DMS153 treated with DMSO at 0.1 percent for 48 hours (cell line): Measurements from ENCODE around the gene EPX.
A peak's percentile ranks its signal among the peaks of the same experiment; 100 is the strongest.

ENCODE experiments used
- DNase-seq: peaks from one replicate; lab custom pipeline; 2025; ENCODE audit not compliant: unreplicated experiment; lab: John Stamatoyannopoulos, UW

The EPX gene

DNA sequence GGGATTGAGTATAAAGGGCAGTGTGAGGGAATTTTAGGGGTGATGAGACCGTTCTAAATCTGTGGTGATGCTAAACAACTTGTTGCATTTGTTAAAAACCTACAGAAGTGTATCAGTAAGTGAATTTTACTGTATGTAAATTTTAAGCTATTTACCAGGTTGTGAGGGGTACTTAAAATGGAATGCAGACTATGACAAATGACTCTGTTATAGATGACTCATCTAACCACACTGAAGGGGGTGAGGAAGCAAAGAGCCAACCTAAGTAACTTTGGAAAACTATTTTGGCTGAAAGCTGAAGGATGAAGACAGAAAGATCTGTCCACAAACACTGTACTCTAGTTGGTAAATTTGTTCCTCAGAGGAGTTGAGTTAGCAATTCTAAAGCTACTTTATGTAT is 31.8 kb downstream of the EPX start:
- DNase-seq: no peak

DNA sequence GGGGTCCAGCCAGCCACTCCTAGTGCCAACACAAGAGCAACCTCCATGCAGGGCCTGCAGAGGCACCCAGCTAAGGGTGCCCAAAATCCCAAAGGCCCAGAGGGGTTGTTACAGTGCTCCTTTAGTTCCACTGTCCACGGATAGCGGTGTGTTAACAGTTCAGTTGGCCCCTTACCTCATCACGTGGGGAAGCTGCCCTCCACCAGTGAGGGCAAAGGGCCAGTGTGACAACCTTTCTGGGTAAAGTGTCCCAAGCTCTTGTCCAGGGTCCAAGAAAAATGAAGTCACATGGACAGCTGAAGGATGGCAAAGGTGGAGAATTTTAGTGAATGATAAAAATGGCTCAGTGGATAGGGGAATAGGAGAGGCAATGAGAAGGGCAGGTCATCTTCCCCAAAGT is 35.2 kb downstream of the EPX start:
- no peak for DNase-seq

DNA sequence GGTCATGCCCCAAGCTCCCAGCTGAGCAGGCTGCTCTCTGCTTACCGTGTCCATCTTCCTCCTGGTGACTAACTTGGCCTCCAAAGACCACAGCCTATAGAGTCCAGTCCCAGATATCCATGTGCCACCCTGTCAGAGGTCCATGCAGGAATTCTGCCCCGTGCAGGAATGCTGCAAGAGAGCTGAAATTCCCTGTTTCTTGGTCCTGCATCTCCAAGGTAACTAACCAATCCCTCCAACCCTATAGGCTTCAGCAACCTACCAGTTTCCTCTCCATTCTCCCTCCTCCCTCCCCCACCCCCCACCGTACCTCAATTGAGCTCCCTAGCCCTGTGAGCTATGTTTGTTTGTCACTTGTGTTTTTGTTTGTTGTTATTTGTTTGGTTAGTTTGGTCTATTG is 36.2 kb downstream of the EPX start:
- DNase-seq: no peak

GRCh38 chr17:58229384-58229783 is 36.9 kb downstream of the EPX start:
- no peak for DNase-seq

GRCh38 chr17:58229881-58230280 is 37.4 kb downstream of the EPX start:
- no peak for DNase-seq

DNA sequence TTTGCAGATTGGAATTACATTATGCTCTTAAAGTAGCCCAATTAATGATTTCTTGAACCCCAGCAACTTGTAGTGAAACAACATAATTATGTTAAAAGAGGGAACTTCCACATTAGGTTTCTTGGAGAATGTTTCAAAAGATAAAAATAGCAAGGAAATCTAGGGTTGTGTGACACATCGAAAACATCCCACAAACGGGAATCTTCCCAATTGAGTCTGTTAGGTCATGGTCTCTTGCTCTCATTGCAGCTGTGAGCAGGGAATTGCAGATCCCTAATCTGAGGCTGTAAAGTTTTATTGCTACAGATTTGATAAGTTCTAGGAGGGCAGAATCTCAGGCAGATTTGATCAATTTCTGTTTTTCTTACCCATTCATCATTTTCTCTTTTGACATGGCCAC is 39.1 kb downstream of the EPX start:
- no peak for DNase-seq

DNA sequence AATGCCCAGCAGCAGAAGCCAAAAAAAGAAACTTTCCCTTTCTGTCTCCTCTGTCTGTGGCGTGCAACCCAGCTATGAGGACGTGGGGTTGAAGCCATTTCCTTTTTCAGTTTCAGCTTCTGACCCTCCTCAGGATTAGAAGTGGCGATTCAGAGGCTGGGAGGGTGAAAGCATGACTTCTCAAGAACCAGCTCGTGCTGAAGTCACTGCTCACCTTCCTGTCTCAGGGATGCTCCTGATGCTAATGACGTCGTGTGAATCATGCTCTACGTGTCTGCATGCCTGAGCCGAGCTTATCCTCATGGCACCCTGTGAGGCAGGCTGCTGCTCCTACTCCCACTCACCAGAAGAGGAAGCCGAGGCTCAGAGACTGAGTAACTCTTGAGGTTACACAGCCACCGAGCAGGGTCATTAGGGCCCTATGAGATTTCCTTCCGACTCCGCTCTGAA is 40.2 kb downstream of the EPX start:
- no peak for DNase-seq

DNA sequence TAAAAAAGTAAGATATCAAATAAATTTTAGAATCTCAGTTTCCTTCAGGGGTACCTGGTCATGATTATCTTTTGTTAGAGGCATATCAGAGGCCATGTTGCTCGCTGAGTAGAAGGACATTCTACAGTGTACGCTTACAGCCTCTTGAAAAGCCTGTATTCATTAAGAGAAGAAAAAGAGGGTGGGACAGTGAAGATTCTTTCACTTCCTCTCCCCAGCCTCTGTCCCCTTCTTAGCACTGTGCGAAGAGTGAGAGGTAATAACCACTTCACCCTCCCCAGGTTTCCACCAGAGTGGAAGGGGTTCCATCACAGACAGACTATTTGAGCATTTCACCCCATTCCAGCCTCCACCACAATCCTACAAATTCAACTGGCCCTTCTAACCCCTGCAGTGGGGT is 41.0 kb downstream of the EPX start:
- no peak for DNase-seq

GRCh38 chr17:58234512-58234911 is 42.0 kb downstream of the EPX start:
- DNase-seq: no peak

DNA sequence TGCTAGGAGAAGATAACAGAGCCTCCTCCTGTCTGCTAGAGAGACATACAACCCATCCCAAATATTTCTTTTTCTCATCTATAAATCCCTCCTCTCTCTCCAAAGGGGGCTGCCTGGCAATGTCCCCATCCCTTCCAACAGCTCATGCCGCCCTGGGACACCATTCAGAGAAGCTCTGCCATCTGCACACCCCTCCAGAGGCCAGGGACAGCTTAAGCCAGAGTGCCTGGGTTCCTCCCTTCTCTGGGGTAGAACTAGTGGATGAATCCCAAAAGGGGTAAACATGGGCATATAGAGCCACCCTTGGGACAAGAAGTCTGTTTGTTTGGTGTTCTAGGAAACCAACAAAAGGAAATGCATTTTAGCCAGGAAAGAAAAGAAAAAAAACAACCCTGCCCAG is 43.3 kb downstream of the EPX start:
- DNase-seq: no peak

DNA sequence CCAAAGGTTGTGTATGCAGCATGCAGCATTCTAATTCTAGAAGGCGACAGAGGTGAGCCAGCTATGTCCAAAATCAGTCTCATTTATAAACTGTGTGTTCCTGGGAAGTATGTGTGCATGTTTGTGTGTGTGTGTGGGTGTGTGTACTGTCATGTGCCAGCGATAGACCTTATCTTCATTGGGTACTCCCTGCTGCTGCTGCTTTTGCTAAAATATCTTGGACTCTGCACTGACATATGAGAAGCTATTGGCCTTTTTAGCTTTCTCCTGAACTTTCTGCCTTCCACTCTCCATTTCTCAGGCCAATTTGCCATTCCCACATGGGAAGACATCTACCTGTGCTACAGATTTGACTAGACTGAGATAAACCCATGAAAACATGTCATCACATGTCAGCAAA is 43.9 kb downstream of the EPX start:
- DNase-seq: no peak

- DNase-seq: no peak
Observed at GRCh38 chr17:58238147-58238634, 45.7 kb downstream of the EPX start, which contains the start of gene LPO. Gene LPO (plus strand): TSS chr17:58238584. CDS start chr17:58242980, 4,396 bp downstream.

DNA sequence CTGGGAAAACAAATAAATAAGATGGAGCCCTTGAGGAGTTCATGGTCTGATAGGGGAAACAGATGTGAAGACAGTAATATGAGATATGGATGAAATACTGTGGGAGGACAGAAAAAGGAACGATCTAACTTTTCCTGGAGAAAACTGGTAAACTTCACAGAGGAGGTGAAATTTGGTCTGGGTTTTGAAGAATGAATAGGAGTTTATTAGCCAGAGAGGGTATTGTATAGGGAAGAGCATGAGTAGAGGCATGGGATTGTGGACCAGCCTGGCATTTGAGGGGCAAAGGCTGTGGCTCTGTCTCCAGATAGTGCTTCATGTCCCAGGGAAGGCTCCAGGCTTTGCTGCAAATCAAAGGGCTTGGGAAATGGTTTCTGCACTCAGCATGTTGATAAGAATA is 47.5 kb downstream of the EPX start:
- no peak for DNase-seq

DNA sequence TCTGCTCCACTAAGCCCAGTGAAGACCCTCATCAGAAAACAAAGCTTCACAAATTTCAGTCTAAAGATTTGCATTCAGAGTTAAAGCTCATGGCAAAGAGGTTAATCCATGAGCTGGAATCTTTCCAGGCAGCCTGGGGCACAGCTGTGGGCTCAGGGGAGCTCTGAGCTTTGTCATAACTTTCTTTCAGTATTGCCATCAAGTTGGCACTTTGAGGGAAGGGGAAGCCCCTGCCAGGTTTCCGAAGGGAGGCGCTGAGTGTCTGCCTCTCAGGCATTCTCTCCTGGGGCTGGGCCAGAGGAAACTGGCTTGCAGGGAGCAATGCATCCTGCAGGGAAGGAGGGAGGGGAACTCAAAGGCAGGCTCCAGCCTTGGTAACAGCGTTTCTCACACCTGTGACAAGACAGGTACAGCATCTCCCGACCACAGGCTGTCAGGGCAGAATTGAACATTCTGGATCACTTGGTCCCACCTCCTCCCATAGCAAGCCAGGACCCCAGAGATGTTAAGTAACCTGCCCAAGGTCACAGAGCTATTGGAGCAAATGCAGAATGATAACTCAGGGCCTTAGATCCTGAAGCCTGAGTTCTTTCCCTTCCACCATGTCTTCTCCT is 49.8 kb downstream of the EPX start:
- no peak for DNase-seq

GRCh38 chr17:58244963-58245362 is 52.4 kb downstream of the EPX start:
- DNase-seq: no peak

GRCh38 chr17:58245428-58246103 is 53.0 kb downstream of the EPX start:
- DNase-seq: no peak

DNA sequence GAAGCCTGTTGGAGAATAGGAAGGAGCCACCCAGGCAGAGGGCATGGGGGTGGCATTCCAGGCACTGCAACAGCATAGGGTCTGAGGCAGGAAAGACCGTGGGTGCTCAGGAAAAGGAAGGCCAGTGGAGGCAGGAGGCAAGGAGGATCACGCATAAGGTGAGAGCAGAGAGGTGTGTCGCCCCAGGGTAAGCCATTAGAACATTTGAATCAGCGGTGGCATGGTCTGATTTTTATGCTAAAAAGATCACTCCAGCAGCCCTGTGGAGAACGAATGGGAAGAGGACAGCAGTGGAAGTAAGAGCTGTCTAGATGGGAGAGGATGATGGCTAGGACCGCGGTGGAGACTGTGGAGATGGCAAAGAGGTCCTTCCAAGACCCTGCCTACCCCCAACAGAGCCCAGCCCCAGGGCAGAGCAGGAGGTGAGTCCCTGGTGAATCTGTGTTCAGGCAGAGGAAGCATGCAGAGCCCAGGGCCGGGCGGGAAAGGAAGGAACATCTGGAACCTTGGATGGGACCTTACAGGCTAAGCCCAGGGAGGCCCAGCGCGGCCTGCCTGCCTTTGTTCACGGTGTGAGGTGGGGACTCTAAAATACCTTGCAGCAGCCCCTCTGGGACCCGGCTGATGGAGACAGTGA is 53.7 kb downstream of the EPX start:
- DNase-seq: no peak

GRCh38 chr17:58246781-58247180 is 54.3 kb downstream of the EPX start:
- no peak for DNase-seq

DNA sequence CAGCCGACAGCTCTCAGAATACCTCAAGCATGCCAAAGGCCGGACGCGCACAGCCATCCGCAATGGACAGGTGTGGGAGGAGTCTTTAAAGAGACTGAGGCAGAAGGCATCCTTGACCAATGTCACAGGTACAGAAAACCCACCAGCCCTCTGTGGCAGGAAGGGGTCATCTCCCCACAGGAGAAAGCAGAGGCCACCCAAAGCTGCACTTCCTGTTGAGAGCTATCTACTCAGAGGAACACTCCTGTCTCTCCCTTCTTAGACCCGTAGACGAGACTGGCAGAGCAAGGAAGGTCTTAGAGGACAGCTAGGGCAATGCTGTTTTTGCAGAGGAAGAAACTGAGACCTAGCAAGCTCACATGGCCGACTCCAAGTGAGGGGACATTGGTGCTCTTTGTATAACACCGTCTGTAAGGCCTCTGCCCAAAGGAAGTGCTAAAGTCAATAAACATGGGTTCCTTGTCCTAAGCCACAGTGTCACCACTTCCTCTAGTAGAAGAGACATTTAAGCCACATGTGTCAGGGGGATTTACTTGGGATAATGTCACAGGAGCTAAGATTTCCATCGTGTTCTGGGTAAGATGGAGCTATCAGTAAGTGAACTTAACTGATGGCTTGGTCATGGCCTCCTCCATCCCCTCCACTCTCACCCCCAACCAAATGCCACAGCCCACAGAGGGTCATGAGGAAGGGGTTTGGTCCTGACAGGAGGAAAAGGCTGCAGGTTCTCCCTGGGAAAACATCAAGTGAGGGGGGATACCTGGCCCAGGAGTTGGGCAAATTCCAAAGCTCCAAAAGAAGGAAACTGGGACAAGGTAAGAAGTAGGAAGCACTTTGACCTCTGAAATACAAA is 55.2 kb downstream of the EPX start:
- no peak for DNase-seq

DNA sequence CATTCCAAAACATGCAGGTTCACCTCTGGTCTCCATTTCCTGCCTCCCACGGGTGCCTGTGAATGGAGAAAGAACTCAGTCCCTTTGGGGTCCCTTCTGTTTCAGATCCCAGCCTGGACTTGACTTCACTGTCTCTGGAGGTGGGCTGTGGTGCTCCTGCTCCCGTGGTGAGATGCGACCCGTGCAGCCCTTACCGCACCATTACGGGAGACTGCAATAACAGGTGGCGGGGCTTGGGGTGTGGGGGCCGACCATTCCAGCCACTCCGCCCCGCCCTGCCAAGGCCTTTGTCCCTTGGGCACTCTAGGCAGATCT is 56.4 kb downstream of the EPX start:
- DNase-seq: no peak

DNA sequence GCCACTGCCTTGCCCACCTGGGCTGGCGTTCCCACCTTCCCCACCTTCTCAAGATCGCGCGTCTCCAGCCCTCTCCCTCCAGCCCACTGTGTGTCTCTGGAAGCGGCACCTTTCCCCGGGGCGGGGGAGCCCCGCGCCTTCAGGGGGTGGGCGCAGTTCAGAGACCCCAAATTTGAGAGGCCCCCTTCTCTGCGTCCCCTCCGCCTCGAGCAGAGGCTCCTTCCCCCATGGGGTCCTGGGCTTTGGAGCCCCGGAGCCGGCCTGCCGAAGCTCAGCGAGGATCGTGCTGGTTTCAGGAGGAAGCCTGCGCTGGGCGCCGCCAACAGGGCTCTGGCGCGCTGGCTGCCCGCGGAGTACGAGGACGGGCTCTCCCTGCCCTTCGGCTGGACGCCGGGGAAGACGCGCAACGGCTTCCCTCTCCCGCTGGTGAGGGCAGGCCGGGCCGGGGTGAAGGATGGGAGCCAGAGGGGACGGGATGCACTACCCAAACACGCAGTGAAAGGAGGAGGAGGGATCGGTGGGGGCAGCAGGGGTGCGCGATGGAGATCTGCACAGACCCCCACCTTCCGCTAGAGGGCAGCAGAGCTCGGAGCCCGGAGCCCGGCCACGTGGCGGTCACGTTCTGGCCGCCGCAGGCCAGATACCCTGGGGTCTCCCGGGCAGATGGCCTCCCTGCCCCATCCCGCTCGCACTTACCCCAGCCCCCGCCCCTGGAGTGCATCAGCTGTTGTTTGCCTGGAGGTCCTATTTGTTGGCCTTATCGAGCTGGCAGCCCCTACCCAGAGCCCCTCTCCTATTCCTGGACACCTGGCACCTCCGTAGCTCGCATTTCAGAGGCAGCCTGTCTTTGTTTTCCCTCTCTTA is 57.0 kb downstream of the EPX start:
- DNase-seq: peak; percentile 60
